Measurements from ENCODE around the gene TMEM81.

The TMEM81 gene

GRCh38 chr1:205059660-205060059 is 24.6 kb downstream of the TMEM81 start:
- DNase-seq (ENCODE audit: low read depth in 3 of 3): no peak

- no peak for DNase-seq (ENCODE audit: low read depth in 3 of 3)
These were observed 25.4 kb downstream of the TMEM81 start for GRCh38 chr1:205058853-205059252.

- no peak for DNase-seq (ENCODE audit: low read depth in 3 of 3)
These were observed 26.3 kb downstream of the TMEM81 start for GRCh38 chr1:205057808-205058575.

GRCh38 chr1:205056956-205057568 is 27.2 kb downstream of the TMEM81 start:
- DNase-seq (ENCODE audit: low read depth in 3 of 3): no peak

GRCh38 chr1:205056188-205056611 is 28.1 kb downstream of the TMEM81 start:
- no peak for DNase-seq (ENCODE audit: low read depth in 3 of 3)

- no peak for DNase-seq (ENCODE audit: low read depth in 3 of 3)
These were observed 30.2 kb downstream of the TMEM81 start for GRCh38 chr1:205054013-205054412.

- DNase-seq (ENCODE audit: low read depth in 3 of 3): no peak
These were observed 31.0 kb downstream of the TMEM81 start for GRCh38 chr1:205053296-205053695.

- no peak for DNase-seq (ENCODE audit: low read depth in 3 of 3)
These were observed 31.6 kb downstream of the TMEM81 start for GRCh38 chr1:205052690-205053089.

GRCh38 chr1:205049479-205049878 is 34.8 kb downstream of the TMEM81 start:
- DNase-seq (ENCODE audit: low read depth in 3 of 3): no peak

- no peak for DNase-seq (ENCODE audit: low read depth in 3 of 3)
These were observed 35.9 kb downstream of the TMEM81 start for GRCh38 chr1:205048382-205048781.

GRCh38 chr1:205047764-205048231 is 36.5 kb downstream of the TMEM81 start:
- DNase-seq (ENCODE audit: low read depth in 3 of 3): no peak

GRCh38 chr1:205046870-205047269 is 37.4 kb downstream of the TMEM81 start:
- no peak for DNase-seq (ENCODE audit: low read depth in 3 of 3)

GRCh38 chr1:205045146-205045545 is 39.1 kb downstream of the TMEM81 start:
- DNase-seq (ENCODE audit: low read depth in 3 of 3): no peak

- DNase-seq (ENCODE audit: low read depth in 3 of 3): no peak
These were observed 39.5 kb downstream of the TMEM81 start for GRCh38 chr1:205044741-205045140.

- DNase-seq (ENCODE audit: low read depth in 3 of 3): no peak
These were observed 40.4 kb downstream of the TMEM81 start for GRCh38 chr1:205043866-205044265.

GRCh38 chr1:205042911-205043806 is 41.1 kb downstream of the TMEM81 start, which contains the start of gene CNTN2:
Gene CNTN2, plus strand, starts transcription at chr1:205043212. Its CDS starts 9,974 bp downstream, at chr1:205053186.
- no peak for DNase-seq (ENCODE audit: low read depth in 3 of 3)

- DNase-seq (ENCODE audit: low read depth in 3 of 3): no peak
These were observed 42.0 kb downstream of the TMEM81 start for GRCh38 chr1:205041998-205042910.

- DNase-seq (ENCODE audit: low read depth in 3 of 3): no peak
These were observed 43.1 kb downstream of the TMEM81 start for GRCh38 chr1:205041001-205041715.

- DNase-seq (ENCODE audit: low read depth in 3 of 3): no peak
These were observed 46.0 kb downstream of the TMEM81 start for GRCh38 chr1:205038132-205038786.

- no peak for DNase-seq (ENCODE audit: low read depth in 3 of 3)
These were observed 46.7 kb downstream of the TMEM81 start for GRCh38 chr1:205037539-205037938.

All from stimulated activated CD4-positive, alpha-beta T cell treated with anti-CD3 and anti-CD28 coated beads, TNF-alpha, amount 100 ng/mL, for 24 hours (primary cell).